GOT3 (cell line): ENCODE measurements around the gene LRRC71.
A peak's percentile ranks its signal among the peaks of the same experiment; 100 is the strongest.

ENCODE experiments used
- DNase-seq: peaks from one replicate; lab custom pipeline; 2025; ENCODE audit warnings: mixed read lengths; lab: John Stamatoyannopoulos, UW

LRRC71 gene

DNA sequence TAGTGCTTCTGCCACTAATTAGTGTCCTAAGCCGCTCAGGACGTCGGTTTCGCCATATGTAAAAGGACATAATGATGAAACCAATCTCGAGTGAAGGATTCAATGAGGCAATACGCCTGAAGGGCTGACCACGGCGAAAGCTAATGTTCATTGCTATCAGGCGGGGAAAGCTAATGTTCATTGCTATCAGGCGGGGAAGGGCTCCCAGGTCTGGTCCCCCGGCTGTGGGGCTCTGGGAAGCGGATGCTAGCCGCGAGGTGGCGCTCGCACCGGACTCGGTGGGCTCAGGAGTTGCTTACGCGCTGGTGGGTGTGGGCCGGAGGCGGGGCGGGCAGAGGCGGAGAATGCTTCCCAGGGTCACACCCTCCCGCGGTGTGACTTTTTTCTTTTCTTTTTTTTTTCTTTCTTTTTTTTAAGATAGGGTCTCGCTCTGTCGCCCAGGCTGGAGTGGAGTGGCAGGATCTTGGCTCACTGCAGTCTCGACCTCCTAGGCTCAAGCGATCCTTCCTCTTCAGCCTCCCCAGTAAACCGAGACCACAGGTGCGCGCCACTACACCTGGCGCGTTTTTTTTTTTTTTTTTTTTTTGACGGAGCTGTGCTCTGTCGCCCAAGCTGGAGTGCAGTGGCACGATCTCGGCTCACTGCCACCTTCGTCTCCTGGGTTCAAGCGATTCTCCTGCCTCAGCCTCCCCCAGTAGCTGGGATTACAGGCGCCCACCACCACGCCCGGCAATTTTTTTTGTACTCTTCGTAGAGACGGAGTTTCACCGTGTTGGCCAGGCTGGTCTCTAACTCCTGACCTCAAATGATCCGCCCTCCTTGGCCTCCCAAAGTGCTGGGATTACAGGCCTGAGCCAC is 28.0 kb upstream of the LRRC71 start:
- peak; percentile 57 for DNase-seq

DNA sequence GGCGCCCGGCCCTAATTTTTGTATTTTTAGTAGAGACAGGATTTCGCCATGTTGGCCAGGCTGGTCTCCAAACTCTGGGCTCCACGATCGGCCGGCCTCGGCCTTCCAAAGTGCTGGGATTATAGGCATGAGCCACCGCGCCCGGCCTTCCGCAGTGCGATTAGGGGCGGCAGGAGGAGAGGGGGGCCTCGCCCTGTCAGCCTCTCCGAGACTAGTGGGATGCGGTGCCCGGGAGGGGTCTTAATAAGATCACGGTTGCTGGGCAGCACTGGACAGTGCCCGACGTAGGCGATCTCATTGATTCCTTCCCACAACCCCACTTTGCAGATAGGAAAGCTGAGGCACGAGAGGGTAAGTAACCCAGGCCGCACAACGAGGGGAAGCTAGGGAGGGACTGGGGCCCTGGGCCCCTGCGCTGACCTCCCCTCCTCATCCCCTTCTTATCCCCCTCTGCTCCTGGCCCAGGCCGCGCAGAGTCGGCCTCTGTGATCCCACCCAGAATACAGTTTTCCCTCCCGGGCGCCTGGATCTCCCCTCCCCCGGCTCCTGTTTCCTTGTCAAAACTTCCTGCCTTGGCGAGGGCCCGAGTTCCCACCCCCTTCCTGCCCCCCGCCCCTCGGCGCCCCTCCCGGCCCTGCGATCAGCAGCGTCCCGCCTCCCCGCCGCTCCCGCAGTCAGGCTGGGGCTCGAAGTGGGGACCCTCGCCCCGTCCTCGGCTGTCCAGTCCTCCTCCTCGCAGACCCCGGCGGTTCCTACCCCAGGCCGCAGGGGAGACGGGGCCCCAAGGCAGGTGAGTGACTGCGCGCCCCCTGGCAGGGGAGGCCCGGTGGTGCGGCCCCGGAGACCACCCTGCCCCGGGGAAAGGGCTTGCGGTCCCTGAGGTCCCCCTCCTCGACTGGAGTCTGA is 27.1 kb upstream of the LRRC71 start, which contains the start of gene PEAR1:
Gene PEAR1 (plus strand): TSS at position 671 of the 906 bp plus-strand sequence. CDS start 10,209 bp downstream, outside the sequence.
- DNase-seq = no peak

DNA sequence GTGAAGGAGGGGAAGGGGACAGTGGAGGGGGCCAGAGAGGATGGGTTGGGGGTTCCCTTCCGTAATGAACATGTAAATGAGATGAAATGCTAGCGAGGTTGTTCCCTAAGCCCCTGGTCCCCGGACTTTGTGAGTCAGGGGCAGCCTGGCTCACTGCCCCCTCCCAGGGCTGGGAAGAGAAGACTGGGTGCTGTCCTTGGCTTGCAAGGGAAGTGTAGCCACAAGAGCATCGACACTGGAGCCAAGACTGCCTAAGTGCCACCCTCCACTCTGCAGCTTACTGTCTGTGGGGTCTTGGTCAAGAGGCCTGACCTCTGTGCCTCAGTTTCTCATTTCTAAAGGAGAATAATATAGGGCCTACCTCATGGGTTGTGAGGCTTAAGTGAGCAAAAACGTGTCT is 26.4 kb upstream of the LRRC71 start:
- no peak for DNase-seq

DNA sequence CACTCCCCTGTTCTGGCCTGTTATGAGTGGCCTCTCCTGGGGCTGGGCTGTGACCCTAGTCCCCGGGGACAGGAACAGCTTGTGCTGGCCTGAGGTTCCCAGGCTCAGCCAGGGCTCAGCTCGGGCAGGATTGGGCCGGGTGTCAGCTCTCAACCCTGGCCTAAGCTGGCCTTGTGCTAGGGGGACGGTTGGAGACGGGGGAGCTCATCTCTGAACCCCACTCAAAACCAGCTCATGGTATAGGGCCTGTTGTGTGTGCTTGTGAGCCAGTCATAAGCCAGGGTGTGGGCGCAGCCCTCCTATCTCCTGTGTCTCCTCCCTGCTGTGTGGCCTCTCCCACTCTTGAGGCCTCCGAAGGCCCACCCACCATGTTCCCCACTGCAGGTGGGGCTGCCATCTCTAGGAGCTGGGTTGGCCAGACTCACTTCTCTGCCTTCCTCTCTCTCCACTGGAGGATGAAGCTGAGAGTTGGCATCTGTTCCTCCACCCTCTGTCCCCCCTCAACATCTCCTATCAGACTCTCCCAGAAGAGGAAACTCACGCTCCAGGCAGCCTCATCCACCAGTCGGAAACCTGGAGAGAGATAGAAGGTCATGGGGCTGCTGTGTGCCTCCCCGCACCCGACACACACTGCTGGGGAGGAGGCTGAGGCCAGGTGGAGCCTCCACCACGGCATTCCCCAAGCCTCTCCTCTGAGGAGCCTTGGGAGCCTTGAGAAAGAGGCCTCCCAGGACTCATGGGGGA is 25.5 kb upstream of the LRRC71 start:
- DNase-seq = no peak

DNA sequence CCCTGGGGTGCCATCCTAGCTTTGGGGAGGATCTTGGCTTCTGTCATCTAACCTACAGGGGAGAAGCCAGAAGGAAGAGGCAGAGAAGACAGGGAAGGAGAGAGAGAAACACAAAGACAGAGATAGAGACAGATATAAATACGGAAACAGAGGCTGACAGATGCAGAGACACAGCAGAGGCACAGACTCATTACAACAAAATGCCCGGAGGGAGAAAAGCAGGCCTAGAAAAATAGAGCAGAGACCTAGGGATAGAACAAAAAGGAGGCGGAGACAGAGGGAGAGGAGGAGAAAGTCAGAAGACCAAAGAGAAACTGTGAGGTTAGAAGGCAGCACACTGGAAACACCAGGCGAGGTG is 25.0 kb upstream of the LRRC71 start:
- no peak for DNase-seq

DNA sequence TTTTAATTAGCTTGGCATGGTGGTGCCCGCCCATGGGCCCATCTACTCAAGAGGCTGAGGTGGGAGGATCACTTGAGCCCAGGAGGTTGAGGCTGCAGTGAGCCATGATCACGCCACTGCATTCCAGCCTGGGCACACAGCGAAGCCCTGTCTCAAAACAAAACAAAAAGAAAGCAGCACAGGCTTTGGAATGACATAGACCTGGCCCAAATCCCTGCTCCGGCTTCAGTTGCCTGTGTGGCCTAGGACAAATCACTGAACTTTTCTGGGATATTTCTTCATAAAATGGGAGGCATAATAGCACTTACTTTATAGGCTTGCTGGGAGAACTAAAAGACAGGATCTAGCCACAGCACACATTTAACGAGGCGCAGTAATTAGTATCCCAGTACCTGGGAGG is 24.5 kb upstream of the LRRC71 start:
- no peak for DNase-seq

DNA sequence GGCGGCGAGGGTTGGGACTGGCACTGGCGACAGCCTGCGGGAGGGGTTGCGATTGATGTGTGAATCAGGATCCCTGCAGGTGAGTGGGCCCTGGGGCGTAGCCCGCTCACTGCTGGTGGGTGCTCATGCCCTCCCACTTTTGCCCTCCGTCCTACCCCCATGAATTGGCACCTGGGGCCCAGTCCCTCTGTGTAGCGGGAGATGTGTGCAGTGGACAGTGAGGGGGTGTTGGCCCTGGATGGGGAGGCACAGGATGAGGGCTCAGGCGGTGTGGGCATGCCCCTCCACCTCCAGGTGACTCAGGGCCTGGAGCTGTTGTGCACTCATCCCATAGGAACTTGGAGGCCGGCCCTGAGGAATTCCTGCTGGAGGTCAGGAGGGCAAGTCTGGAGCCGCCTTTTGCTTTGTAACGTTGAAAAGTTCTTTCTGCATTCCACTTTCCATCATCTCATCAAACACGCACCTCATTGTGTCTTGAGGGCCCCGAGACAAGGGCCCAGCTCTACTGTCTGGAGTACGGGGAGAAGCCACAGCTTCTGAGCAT is 23.9 kb upstream of the LRRC71 start:
- no peak for DNase-seq

DNA sequence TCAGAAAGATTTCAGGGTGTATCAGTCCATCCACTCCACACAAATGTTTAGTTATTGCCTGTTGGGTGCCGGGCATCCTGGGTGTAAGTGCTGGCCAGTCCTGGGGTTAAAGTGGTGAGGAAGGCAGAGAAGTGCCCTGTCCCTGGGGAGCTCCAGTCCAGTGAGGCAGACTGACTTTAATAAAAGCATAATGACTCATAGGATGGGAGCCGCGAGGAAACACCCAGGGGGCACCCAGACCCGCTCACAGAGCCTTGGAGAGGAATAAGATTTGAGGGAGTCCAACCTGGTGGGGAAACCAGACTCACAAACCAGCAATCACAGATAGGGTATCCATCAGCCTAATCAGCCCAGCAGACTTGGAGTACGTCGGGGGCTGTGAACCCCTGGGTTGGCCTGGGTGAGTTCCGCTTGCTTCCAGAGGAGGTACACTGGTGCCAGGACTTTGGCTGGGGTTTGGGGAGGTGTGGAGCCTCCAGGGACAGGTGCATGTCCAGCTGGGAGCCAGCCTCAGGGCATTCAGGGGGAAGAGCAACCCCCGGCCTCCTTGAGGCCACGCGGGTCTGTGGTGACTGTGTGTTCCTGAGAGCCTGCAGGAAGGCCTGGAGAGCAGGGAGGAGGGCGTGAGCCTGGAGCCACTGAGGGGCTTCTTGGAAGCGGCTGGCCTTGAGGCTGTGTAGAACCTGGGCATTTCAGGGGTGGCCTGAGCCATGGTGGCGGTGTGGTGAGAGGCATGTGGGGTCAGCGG is 23.2 kb upstream of the LRRC71 start:
- no peak for DNase-seq

DNA sequence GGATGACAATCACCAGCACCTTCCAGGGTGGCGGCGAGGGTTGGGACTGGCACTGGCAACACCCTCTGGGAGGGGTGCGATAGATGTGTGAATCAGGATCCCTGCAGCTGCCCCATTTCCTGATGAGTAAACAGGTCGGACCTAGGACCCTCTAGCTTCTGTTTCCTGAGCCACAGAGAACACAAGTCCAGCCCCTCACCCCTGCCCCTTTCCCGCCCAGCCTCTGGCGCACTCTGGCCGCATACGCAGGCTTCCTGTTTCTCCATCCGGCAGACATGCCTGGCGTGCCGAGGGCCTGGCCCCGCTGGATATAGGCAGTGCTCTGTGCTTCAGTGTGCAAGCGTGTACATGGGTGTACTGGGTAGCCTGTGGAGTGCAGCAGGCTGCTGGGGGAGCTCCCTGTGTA is 22.3 kb upstream of the LRRC71 start:
- DNase-seq = no peak

DNA sequence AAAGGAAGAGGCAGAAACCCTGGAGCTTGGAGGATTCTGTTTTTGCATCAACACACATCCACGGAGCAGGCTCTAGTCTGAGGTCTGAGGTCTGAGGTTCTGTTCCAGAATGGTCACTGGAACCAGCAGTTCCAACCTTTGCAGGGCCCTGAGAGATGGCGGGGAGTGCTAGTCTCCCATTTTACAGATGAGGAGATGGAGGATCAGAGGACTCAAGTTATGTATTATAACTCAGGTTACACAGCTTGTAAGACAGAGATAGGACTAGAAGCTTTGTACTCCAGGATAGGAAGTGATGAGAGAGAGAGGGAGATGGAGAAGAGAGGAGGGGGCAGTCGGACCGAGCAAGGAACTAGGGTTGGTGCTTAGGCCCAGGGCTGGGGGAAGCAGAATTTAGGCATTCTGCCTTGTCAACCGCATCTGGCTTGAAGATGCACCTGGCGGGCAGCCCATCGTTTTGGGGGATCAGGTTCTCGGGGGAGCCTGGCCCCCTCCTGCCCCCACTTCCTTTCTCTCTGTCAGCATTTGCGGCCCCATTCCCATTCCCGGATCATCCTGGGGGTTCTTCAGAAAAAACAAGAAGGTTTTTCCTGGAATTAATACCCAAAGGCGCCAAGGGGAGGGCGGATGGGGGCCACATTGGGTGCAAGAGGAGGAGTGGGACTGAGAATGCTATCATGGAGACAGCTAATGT is 21.3 kb upstream of the LRRC71 start:
- DNase-seq = no peak

DNA sequence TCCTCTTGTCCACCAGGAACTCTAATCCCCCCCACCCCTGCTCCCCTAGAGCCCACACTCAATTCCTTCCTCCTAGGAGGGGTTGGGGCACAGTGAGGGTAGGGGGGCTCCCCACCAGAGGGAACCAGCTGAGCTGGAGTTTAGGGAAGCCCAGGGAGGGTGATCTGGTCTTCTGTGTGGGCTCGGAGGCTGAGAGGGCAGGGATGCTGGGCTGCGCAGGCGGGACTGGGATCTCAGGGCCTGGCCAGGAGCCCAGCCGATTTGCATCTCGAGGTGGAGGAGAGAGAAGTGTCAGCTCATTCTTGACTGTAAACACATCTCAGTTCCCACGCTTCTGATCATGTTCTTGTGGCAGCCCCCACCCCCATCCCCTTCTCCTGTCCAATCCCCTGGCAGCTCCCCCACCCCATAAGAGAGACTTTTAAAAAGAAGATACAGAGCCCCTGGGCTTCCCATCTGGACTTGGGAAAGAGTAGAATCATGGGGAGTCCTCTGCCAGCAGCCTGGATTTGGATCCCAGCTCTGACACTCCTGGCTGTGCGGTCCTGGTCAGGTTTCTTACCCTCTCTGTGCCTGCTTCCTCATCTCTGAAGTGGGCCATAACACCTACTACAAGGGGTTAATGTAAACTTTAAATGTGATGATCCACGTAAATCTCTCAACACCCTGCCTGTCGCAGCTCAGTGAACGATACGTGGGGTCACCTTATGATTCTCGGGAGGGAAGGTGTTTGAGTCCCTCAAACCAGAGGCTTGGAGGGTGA is 20.3 kb upstream of the LRRC71 start:
- no peak for DNase-seq

DNA sequence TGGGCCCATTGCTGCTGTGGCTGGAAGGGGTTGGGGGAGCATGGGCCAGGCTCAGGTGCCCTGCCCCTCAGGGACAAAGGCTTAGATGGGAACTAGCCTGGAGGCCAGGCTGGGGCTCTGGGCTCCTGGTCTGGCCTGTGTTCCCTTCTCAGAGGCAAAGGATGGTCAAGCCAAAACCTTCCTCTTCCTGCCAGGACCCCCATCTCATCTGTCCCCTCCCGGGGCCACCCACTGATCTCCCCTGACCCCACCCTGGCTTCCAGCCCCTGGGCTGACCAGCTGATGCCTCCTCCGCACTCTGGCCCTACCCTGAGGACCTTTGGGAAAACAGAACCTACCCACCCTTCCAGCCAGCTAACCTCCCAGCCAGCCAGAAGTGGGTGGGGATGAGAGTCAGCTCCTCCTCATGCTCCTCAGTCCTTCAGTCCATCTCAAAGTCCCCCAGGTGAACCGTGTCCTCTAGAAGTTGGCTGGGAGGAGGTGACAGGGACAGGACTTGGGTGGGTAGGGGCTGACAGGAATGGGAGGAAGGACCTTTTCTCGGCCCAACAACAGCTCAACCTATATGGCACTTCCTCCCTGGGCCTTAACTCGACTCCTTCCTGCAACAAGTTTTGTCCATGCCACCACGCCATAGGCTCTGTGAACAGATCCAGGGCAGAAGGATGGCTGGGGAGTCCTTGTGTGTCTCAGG is 19.4 kb upstream of the LRRC71 start:
- no peak for DNase-seq

DNA sequence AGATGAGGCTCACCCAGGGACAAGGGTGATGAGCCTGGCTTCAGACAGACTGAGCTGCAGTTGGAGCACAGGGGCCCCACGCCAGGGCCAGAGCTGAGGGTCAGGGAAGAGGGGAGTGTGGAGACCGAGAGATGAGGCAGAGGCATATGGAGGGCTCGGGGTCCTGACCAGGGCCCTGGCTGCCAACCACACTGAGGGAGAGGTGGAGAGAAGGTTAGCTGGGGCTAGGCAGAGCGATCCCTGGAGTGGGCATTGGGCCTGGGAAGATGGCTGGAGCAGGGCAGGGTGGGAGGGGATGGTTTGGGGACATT is 18.9 kb upstream of the LRRC71 start:
- no peak for DNase-seq

DNA sequence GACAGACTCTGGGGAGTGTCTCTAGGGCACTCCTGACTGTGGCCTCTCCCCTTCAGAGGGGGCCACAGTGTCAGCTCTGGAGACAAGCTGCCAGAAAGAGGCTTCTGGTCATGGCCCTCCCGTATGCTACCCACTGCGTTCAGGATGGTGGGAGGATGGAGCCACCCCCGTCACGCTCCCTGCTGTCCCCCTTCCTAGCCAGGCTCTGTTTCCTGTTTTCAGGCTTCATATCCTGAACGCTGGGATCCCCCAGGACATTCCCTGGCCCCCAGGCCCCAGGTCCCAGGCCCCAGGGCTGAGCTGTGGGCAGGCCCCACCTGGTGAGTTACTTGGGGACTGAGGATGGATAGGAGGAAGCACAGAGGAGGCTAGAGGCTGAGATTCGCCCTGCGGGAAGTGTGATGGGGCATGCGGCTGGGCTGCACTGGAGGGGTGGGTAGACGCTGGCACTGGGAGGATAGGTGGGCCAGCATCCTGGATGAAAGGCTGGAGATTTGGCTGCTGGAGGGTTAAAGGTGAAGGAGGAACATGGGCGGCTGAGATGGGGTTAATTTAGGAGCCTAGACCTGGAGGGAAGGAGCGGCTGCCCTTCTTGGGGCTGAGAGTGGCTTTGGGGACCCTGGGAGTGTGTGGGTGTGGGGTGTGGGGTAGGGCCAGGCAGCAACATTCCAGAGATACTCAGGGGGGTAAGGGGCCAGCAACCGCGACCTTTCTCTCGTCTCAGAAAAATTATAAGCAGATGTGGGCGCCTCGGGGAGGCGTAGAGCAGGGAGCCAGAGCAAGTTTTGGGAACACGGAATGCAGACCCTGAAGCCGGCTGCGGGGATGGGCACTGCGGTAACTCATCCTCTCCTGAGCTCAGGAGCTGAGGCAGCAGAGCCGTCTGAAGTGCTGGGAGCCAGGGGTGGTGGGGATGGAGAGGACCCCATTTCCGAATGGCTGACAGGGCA is 18.2 kb upstream of the LRRC71 start:
- DNase-seq = no peak

DNA sequence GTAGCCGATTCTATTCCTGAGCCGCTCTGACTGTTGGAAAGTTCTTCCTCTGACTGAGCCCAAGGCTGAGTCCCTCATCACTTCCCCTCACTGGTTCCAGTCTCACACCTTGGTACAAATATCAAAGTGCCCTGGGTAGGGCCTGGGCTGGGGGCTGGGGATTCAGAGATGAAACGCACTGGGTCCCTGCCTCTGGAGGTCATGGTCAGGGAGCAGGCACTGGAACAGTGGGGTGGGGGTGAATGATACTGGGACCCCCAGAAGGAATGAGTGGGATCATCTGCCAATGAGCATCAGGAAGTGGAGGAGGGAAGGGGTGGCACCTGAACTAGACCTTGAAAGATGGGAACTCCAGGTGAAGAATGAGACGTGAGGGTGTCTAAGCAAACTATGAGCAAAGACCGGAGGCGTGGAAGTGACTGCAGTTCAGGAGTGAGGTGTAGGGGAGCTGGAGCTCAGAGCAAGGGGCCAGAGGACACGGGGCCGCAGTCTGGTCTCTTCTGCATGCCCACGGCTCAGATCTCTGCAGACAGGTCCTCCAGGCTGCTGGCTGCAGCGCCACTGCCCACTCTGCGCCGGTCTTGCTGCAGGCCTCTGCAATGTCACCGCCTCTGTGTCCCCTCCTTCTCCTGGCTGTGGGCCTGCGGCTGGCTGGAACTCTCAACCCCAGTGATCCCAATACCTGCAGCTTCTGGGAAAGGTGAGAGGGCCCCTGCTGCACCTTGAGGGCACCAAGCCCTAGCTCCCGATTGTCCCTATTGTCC is 16.9 kb upstream of the LRRC71 start:
- no peak for DNase-seq

DNA sequence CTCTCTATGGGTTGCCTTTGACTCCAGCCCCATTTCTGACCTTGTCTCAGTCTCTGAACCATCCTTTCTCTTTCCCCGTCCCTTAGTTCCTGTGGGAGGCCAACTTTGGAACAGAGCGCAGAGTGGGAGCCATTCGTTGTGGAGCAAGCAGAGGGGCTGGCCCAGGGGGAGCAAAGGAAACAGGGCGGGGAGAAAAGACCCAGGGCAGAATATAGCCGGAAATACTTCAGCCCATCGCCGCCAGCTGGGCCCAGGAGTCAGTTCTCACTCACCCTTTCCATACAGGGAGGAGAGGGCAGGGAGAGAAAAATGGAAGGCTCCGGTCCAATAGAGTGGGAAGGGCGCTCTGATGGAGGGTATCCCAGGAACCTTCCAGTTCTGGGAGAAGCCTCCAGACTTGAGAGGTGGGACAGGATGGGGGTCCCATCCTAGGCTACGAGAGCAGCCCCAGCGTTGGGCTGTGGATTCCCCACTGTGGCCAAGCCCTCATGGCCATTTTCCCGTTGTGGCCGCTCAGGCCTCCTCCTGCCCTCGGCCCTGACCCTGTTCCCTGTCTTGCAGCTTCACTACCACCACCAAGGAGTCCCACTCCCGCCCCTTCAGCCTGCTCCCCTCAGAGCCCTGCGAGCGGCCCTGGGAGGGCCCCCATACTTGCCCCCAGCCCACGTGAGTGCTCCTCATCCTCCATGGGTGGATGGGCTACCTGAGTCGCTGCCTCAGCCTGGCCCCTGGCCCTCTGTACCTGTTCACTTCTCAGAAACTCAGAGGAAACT is 16.1 kb upstream of the LRRC71 start:
- no peak for DNase-seq

DNA sequence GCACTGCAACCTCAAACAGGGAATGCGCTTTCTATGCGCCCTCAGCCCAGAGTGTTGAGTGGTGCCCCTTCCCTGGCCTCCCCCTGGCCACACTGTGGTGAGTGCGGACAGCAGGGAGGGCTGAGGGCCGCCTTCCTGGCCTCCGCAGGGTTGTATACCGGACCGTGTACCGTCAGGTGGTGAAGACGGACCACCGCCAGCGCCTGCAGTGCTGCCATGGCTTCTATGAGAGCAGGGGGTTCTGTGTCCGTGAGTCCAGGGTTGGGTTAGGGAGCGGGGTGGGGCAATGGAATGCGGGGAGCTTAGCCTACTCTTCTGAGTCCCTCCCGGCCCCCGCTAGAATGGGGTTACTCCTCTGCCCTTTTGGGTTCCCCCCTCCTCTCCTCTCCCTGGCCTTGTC is 15.3 kb upstream of the LRRC71 start:
- DNase-seq = no peak
